Measurements from ENCODE around the gene CAB39L.

Gene CAB39L

DNA sequence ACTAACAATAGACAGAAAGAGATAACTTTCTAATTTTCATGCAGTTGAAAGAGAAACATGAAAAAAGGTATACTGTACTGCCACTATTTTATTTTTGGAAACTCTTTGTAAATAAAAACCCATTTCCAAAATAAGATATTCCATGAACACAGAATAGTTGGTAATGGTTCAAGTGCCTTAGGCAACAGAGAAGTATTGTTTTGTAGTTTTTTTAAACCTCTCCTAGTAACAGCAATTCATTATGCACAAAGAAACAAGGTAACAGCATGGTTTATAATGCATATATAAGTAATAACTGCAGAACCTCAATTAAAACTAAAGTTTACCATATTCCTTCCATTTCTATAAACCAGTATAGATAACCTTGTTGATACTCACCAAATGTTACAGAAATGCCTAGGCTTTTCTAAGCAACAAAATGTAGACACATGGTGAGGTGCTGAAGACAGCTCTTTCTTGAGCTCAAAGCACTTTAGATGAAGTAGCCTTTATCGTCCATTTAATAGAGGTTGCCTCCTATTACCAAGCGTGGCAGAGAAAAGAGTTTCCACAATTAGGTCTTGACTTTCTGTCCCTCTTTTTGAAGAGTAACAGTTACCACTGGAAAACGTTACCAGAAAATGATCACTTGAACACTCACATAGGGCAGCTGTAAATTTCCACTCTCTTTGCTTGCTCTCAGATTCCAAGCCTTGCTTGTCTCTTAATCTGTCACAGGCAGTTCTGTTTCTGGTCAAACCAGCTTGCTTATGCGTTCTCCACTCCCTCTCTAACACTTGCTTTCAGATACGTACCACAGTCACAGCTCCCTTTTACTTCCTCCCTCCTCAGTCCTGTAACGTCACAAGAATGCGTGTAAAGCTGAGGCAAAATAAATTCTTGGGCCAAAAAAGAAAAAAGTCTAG, 42.9 kb downstream of the CAB39L start:
- DNase-seq (ENCODE audit: low read depth in 2 of 2) = no peak

DNA sequence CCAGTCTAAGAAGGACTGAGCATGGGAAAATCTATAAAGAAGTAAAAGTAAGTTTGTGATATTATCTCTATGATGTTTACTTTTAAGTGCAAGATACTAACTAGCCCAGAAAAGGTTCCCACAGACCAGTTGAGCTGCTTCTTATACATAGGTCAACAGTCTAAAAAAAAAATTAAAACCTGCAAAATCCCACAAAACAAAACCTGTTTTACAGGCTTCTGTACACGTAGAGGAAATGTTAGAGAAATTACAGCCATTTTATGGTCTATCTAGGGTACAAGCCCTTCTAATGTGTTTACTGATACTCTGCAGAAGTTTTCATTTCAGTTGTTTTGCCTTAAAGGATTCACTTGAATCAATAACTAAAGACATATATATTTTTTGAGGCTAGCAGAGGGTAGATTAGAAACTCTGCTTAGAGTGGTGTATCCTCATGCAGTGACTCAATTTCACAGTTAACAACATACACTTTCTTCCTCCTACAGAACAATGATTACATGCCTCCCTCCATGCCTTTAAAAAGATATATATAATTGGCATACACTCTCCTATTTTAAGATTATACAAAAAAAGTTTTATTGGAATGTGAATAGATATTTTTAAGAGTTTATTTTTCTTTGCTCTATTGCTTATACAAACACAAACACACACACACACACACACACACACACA, 43.9 kb downstream of the CAB39L start:
- no peak for DNase-seq (ENCODE audit: low read depth in 2 of 2)

DNA sequence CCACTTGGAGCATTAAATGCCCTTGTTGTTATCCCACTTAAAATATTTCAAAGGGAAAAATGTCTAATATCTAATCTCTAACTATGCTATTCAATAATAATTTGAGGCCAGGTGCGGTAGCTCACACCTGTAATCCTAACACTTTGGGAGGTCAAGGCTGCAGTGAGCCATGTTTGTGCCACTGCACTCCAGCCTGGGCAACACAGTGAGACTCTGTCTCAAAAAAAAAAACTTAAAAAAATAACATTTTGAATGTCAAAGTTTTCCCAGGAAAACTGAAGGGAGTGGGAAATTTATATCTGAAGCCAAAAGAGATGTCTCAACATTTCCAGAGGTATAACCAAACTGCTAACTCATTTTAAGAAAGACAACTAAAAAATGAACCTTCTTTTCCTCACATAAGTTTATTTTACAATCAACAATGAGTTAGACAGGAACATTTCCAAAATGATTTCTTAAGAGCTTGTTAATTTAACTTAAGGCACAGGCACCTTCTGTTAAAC, 47.9 kb downstream of the CAB39L start:
- no peak for DNase-seq (ENCODE audit: low read depth in 2 of 2)

DNA sequence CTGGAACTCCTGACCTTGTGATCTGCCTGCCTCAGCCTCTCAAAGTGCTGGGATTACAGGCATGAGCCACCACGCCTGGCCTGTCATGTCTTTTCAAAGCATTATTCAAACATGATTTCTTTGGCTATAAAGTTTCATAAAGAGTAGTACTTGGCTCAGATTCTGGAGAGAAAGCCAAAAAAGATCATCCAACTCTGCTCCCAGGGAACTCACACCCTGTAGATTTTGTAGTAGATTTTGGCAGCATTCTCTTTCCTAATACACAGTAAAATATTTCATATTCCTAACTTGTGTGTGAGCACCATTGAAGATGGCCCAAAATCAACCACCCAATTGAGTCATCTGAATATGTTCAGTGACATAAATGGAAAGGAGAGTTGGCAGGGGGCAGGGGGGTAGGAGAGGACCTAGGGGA, 48.4 kb downstream of the CAB39L start:
- DNase-seq (ENCODE audit: low read depth in 2 of 2) = no peak

DNA sequence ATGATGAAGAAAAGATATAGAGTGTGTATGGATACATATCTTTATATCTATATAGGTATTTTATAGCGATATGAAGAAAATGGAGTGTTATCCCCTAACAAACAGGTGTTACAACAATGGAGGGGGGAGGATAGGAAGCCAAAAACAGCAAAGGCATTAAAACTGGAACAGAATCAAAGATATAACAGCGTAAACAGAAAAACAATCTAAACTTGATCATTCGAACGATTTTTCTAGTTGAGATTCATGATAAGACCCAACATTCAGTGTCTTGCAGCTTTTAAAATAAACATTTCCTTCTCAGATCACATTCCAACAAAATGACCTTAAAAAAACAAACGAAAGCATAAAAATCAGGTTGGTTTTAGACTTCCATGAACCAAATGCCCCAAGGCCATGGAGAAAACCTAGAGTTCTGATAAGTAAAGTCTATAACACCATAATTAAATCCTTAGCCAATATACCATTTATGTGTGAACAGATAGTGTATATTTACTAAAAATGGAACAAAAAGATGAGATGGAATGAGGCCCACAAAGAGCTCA, 55.7 kb downstream of the CAB39L start:
- no peak for DNase-seq (ENCODE audit: low read depth in 2 of 2)

DNA sequence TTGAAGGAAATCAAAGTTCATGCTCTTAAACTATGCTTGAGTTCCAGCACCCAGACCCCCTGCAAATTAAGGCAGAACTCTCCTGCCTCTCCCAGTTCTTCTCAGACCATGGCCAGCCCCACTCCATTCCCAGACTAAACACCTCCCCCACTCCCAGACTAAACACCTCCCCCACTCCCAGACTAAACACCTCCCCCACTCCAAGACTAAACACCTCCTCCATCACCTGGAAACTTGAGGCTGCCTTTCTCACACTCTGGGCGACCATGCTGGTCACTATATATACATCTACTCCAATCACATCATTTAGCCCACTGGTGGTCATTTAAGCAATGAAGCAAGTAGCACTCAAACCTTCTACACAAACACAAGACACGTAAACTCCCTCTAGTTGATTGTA, 57.2 kb downstream of the CAB39L start:
- DNase-seq (ENCODE audit: low read depth in 2 of 2) = no peak

DNA sequence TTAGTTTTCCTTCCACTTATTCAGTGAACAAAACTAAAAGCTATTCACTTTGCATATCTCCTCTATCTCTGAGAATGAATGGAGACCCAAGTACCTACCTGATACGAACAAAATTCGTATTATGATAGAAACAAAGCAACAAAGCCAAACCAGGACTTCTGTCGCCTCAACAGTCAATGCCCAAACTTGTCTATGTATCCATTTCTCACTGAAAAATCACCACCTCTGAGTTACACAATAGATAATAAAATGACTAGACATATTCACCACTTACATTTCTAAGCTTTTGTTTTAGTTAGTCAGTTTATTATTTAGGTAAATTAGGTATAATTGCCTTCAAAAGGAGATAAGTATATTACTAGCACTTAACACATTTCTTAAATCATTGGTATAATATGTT, 67.7 kb downstream of the CAB39L start:
- DNase-seq (ENCODE audit: low read depth in 2 of 2) = no peak

DNA sequence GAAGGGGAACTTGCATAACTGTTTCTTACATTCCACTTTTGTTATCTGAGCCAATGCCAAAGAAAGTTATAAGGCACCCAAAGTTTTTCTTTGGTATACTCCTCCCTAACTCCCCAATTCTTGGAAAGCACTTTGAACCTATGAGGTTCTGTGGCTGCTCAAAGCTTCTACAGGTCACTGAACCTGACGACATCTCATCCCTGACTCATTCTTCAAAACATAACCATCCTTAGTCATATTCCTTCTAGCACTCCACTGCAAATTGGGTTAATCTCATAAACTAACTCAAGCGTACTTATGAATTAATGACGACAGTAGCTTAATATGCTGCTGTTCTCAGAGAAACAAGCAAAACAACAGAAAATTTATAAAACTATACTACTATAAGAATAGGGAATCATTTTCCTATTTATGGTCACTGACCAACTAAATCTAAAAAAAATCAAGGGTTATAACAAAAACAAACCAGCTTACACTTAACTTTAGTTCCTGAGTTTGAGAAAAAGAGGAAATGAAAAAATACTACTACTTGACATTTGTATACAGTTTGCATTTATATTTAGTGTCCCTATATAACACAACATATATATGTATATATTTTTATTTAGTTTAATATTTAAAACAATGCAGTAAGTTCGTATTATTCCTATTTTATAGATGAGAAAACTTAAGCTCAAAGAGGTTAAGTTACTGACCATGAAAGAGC, 69.1 kb downstream of the CAB39L start:
- DNase-seq (ENCODE audit: low read depth in 2 of 2) = no peak

DNA sequence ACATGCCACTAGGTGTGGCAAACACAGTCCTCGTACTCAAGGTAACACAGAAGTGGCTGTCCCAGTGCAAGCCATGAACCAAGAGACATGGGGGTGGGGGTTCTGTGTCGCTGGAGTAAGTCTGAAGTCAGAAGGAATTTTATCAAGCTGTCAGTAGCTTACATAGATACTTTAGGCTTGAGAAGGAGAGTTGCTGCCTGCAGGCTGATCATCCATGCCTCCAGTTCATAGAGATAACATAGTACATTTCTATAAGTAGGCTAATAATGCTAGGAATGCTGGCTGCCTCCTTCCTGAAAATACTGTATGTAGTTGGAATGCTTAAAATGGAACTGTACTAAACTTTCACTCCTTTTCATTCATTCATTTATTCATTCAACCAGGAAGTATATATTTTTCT, 70.1 kb downstream of the CAB39L start:
- no peak for DNase-seq (ENCODE audit: low read depth in 2 of 2)

DNA sequence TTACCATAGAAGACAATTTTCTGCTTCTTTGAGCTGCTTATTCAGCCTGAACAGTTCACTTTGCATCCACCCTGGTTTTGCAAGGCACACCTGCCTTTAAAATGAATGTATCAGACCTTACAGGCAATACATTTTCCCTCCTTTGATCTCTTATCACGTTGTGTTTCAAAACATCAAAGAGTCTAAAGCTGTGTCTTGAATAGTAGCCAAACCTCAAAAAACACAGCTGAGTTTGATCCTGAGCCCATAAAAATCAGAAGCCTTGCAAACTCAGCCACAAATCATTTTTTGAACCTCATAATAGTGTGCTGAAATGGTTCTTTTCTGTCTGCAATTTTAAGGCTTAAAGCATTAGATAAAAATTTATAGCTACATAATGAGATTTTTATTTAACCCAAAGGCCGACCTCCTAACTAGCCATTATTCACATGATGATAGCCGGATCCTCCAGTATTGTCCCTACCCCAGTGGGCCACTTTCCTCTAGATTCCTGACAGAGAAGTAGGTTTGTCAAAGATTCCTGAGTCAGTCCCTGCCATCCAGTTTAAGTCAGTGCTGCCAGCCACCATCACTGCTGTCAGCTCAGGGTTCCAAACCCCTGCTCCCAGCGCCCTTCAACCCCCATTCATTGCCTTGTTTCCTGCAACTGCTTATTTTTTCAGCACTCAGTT, 71.8 kb downstream of the CAB39L start:
- no peak for DNase-seq (ENCODE audit: low read depth in 2 of 2)

DNA sequence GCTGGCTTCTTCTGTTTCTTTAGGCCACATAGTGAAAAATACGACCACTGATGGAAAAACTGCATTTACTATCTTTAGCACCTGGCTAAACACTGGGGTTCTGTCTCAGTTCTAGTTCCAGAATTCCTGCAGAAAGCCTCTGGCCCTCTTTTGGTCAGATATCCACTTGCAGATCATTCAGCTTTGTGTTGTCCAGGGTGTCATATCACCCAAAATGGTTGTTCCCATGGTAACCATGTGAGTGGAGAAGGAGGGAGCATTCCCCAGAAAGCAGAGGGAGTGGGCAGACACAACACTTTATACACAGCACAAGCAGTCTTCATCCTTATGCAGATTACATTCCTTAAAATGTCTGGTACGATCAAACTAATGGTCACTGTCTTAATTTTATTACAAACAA, 73.5 kb downstream of the CAB39L start:
- DNase-seq (ENCODE audit: low read depth in 2 of 2) = no peak

DNA sequence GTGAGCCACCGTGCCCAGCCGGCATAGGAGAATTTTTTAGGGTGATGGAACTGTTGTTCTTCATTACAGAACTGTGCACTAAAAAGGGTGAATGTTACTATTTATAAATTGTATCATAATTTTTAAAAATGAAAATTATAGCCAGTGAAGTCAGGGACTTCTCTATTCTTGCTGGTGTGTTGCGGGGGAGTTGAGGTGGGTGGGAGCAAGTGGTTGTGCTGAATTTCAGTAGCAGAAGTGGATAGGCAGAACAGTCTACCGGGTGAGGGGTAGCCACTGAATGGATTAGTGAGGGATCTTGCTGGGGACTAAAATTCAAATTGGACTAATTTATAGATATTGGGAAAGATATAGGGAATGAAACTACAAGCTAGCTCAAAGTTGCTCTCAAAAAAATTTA, 74.0 kb downstream of the CAB39L start:
- DNase-seq (ENCODE audit: low read depth in 2 of 2) = no peak

DNA sequence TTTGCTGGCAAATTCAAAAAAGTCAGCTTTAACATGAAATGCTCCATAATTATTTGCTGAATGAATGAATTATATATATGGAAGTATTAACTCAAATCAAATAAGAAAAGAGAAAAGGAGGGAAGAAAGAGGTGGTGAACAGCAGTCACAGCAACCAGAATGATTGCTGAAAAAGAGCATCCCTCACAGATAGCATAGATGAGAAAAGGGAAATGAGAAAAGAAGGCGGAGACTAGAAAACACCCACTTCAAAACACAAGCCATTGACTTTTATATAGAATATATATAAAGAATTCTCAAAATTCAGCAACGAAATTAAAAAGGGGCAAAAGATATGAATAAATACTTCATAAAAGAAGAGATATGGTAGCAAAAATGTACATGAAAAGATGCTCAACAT, 75.2 kb downstream of the CAB39L start:
- DNase-seq (ENCODE audit: low read depth in 2 of 2) = no peak

DNA sequence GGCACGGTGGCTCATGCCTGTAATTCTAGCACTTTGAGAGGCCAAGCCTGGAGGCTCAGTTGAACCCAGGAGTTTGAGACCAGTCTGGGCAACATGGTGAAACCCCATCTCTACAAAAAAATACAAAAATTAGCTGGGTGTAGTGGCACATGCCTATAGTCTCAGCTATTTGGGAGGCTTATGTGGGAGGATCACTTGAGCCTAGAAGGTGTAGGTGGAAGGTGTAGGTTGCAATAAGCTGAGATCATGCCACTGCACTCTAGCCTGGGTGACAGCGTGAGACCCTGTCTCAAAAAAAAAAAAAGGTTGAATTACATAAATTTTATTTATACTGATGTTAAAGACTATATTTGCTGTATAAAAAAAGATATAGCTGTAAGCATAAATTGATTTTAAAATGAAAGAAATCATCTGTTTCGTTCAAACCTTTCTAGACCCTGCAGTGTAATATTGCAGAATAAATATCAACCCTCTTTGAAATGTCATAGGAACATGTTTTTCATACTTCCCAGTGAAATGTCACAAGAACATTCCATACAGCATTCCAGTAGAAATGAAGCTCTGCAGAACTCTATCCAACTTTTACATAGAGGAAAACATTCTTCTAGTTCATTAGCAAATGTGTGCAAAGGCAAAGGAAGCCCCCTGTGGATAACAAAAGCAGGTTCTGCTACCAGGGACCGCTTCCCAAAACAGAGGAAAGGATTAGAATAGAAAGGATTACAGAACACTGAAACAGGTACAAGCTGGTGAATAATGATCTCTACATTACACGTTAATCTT, 76.0 kb downstream of the CAB39L start:
- no peak for DNase-seq (ENCODE audit: low read depth in 2 of 2)

DNA sequence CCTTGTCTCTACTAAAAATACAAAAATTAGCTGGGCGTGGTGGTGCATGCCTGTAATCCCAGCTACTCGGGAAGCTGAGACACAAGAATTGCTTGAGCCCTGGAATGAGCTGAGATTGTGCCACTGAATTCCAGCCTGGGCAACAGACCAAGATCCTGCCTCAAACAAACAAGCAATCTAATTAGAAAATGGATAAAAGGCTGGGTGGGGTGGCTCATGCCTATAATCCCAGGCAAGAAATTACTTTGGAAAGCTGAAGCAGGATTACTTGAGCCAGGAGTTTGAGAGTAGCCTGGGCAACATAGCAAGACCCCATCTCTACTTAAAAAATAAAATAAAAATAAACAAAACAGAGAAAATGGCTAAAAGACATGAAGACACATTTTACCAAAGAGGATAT, 77.0 kb downstream of the CAB39L start:
- DNase-seq (ENCODE audit: low read depth in 2 of 2) = no peak

DNA sequence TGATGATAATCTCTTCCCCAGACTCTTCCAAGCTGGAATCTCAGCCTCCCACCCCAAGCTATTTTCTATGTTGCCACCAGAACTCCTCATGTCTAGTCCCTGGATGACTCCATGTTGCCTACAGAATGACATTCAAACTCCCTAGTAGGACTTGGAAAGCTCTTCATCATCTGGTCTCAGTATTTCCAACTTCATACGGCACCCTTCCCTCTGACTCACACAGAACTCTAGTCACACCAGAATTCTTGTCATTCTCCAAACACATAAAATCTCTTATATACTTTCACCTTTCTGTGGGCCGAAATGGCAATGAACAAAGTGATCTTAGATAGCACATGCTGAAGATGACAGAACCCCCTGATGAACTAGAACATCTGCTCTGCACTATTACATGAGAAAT, 86.2 kb downstream of the CAB39L start:
- no peak for DNase-seq (ENCODE audit: low read depth in 2 of 2)

DNA sequence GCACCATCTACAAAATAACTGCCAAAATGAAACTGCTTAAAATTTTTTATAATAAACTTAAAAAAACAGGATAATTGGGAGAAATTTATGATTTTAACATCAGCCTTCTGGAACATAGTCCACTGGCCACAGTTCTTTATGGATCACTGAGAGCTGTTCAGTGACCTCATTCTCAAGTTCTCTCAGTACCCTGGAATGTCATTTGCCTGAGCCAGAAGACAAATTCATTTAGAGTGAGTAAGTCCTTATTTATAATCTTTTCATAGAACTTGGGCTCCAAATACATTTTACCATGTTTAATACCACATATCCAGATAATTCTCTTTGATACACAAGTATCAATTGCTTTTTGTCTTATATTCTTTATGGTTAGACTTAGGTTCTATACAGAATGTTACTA, 87.6 kb downstream of the CAB39L start:
- no peak for DNase-seq (ENCODE audit: low read depth in 2 of 2)

DNA sequence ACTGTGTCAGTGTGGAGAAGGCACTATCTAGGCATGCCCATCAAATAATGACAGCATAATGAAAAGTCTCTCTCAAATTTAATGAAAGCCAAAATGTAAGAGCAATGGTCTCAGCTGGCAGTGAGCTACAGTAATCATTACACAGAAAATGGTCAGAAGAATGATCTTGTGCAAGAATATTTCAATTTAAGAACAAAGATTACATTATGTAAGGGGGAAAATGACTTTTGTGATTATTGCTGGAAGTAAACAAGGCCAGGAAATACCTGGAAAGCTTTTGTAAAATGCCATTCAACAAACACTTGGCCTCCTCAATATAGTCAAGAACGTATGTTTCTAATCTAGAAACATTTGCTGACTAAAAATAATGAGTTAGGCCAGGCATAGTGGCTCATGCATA, 89.1 kb downstream of the CAB39L start:
- no peak for DNase-seq (ENCODE audit: low read depth in 2 of 2)

DNA sequence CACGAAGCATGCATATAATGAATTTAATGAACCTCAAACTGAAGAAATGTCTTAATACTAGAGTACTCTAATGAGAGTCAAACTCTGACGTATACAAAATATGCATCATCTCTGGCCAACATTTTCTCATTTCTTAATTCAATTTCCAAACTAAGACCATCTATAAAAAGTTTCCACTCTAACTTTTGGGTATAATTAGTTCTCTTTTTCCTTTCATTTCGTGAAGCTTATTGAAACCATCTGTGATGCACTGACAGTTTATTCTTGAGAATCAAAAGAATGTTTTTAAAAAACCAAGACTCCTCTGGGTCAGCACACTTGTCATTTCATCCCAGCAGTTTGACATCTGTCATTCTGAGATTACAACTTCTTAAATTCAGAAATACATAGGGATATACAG, 90.0 kb downstream of the CAB39L start:
- DNase-seq (ENCODE audit: low read depth in 2 of 2) = no peak

DNA sequence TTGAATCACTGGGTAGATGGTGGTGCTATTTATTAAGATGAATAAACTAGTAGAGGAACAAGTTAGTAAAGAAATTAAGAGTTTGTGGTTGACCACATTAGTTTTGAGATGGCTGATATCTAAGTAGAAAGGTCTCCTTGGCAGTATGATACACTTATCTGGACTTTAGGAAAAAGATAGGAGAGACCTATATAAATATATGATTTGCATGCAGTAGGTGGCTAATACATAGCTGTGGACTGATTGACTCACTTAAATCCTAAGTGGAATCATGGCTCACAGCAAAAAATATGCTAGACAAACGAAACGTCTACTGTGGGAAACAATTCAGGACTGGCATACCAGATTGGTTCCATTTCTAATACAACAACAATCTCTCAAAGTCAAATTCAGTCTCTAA, 92.0 kb downstream of the CAB39L start:
- DNase-seq (ENCODE audit: low read depth in 2 of 2) = no peak

DNA sequence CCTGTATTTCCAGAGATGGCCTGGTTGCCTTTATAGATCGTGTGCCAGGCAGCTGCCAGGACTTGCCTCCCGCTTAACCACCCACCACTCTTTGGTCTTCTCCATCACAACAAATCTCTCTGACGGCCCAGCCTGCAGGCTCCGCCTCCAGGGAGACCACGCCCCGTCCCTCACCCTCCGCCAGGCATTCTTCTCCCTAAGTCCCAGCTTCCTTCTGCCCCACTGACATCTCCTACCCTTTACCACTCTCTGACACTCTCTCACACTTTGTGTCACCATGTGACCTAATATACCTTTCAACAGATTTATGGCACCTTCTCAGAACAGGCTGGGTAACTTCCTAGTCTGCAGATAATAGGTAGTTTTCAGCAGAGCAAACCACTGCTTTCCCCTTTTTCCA, 95.1 kb downstream of the CAB39L start:
- DNase-seq (ENCODE audit: low read depth in 2 of 2) = no peak
